ENCODE measurements around the gene TRERF1.

Gene TRERF1

GRCh38 chr6:42451333-42452170, at the start of gene TRERF1:
TSS of gene TRERF1 (minus strand) at chr6:42451926. CDS start at chr6:42269590, 182,336 bp downstream.
- peak within 1 kb of the TSS; percentile 83 for H3K4me3 ChIP-seq (ENCODE audit: low read length)
- no peak for DNase-seq (ENCODE audit: low read depth)
- TF ChIP-seq CTCF (conservative IDR thresholded peaks at IDR 0.05; ENCODE audit: low read depth, low read length), result no peak

- TF ChIP-seq CTCF (conservative IDR thresholded peaks at IDR 0.05; ENCODE audit: low read depth, low read length), result no peak
- DNase-seq (ENCODE audit: low read depth), result no peak
Measured at GRCh38 chr6:42498473-42499128, 46.9 kb upstream of the TRERF1 start.

GRCh38 chr6:42493914-42494539, 42.3 kb upstream of the TRERF1 start:
- DNase-seq (ENCODE audit: low read depth), result no peak
- no peak for TF ChIP-seq CTCF (conservative IDR thresholded peaks at IDR 0.05; ENCODE audit: low read depth, low read length)
- H3K4me3 ChIP-seq (ENCODE audit: low read length), result no peak overlapping the region

More at GRCh38 chr6:42498473-42499128, 46.9 kb upstream of the TRERF1 start:
- no peak overlapping the region for H3K4me3 ChIP-seq (ENCODE audit: low read length)

GRCh38 chr6:42488129-42488528, 36.4 kb upstream of the TRERF1 start:
- H3K4me3 ChIP-seq (ENCODE audit: low read length), result no peak overlapping the region
- TF ChIP-seq CTCF (conservative IDR thresholded peaks at IDR 0.05; ENCODE audit: low read depth, low read length), result no peak
- no peak for DNase-seq (ENCODE audit: low read depth)

GRCh38 chr6:42484261-42484660, 32.5 kb upstream of the TRERF1 start:
- TF ChIP-seq CTCF (conservative IDR thresholded peaks at IDR 0.05; ENCODE audit: low read depth, low read length), result no peak
- H3K4me3 ChIP-seq (ENCODE audit: low read length), result no peak overlapping the region
- no peak for DNase-seq (ENCODE audit: low read depth)

- no peak for DNase-seq (ENCODE audit: low read depth)
- no peak overlapping the region for H3K4me3 ChIP-seq (ENCODE audit: low read length)
- TF ChIP-seq CTCF (conservative IDR thresholded peaks at IDR 0.05; ENCODE audit: low read depth, low read length), result no peak
Measured at GRCh38 chr6:42482174-42482573, 30.4 kb upstream of the TRERF1 start.

All from retinal pigment epithelial cell (primary cell).